ENCODE results near the gene TP53BP2. TPM values are rescaled to one million over a fixed set of nuclear protein-coding genes. Genes with fewer than 3 reads are reported as not detected.

TP53BP2 gene
- total RNA-seq, 4 donors from 2014 or later: 33.9 to 73.2 (median 52.3) TPM

DNA sequence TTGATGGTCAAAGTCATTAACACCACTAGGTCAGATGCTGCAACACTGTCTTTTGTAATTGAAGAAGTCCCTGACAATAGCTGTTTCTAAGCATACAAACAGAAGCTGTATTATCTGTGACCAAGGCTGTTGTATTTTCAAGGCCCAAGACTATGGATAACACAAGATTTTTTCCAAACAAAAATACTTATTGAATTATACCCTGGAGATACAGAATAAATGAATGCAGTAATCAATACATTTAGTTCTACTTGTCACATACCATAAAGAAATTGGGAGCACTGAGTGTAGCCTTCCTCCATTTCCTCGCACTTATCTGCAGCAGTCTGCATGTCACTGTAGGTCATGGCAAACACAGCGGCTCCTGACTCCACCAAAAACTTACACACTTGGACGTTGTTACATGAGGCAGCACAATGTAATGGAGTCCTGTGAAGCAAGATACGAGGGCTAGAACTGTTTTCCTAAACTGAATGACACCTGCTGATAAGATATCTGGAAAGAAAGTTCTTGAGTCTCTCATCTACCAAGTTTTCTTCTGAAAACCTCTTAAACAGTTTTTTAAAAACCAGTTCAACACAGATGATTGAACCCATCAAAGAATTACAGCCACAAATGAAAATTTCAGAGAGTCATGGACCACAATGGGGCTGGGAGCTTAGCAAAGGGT lies 56.9 kb downstream of the TP53BP2 start:
- DNase-seq (ENCODE audit: low spot score in 2 of 2): no peak
- no peaks in the 10 kb centered on the region for H3K27me3 ChIP-seq
- TF ChIP-seq POLR2A (IDR thresholded peaks at IDR 0.05): no peak
- TF ChIP-seq EP300 (IDR thresholded peaks at IDR 0.05): no peak
- TF ChIP-seq, protein P1, sequence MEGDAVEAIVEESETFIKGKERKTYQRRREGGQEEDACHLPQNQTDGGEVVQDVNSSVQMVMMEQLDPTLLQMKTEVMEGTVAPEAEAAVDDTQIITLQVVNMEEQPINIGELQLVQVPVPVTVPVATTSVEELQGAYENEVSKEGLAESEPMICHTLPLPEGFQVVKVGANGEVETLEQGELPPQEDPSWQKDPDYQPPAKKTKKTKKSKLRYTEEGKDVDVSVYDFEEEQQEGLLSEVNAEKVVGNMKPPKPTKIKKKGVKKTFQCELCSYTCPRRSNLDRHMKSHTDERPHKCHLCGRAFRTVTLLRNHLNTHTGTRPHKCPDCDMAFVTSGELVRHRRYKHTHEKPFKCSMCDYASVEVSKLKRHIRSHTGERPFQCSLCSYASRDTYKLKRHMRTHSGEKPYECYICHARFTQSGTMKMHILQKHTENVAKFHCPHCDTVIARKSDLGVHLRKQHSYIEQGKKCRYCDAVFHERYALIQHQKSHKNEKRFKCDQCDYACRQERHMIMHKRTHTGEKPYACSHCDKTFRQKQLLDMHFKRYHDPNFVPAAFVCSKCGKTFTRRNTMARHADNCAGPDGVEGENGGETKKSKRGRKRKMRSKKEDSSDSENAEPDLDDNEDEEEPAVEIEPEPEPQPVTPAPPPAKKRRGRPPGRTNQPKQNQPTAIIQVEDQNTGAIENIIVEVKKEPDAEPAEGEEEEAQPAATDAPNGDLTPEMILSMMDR (IDR thresholded peaks at IDR 0.05): no peak
- H3K27ac ChIP-seq: no peak overlapping the region
- H3K9me3 ChIP-seq: no peaks in the 10 kb centered on the region
- H3K4me1 ChIP-seq: no peaks in the 10 kb centered on the region
- peaks cover 0 to 45% (median 0%) of the 10 kb centered on the region in 3 donors for H3K36me3 ChIP-seq
- no peak overlapping the region for H3K4me3 ChIP-seq
- WGBS, 2 donors: 53 to 58% methylated on average over 4 of the region's 4 CpGs

GRCh38 chr1:223785808-223786207 lies 59.9 kb downstream of the TP53BP2 start:
- DNase-seq (ENCODE audit: low spot score in 2 of 2): no peak
- Histone ChIP-seq H3K4me1 (no peaks in the 10 kb centered on the region), H3K27ac (peak overlapping the region in 1 of 4 donors; percentile 16), H3K9me3 (no peaks in the 10 kb centered on the region), H3K27me3 (no peaks in the 10 kb centered on the region), H3K4me3 (no peak overlapping the region), H3K36me3 (peaks cover 0 to 47% (median 0%) of the 10 kb centered on the region in 3 donors)
- WGBS, 2 donors: 63 to 70% methylated on average over 5 of the region's 5 CpGs
- no peak for TF ChIP-seq POLR2A (IDR thresholded peaks at IDR 0.05)
- no peak for TF ChIP-seq EP300 (IDR thresholded peaks at IDR 0.05)
- TF ChIP-seq, protein P1 (IDR thresholded peaks at IDR 0.05): no peak

GRCh38 chr1:223784541-223784940 lies 61.2 kb downstream of the TP53BP2 start:
- H3K27ac ChIP-seq: no peak overlapping the region
- WGBS, 2 donors: 79 to 86% methylated on average over 4 of the region's 4 CpGs
- H3K36me3 ChIP-seq: peaks cover 0 to 58% (median 0%) of the 10 kb centered on the region in 3 donors
- no peak for DNase-seq (ENCODE audit: low spot score in 2 of 2)
- no peaks in the 10 kb centered on the region for H3K27me3 ChIP-seq
- no peaks in the 10 kb centered on the region for H3K4me1 ChIP-seq
- H3K4me3 ChIP-seq: no peak overlapping the region
- TF ChIP-seq EP300 (IDR thresholded peaks at IDR 0.05) (no peak), POLR2A (IDR thresholded peaks at IDR 0.05) (no peak)
- TF ChIP-seq, protein P1 (IDR thresholded peaks at IDR 0.05): no peak
- H3K9me3 ChIP-seq: no peaks in the 10 kb centered on the region

- TF ChIP-seq, protein P1 (IDR thresholded peaks at IDR 0.05): no peak
- TF ChIP-seq EP300 (IDR thresholded peaks at IDR 0.05): no peak
- TF ChIP-seq POLR2A (IDR thresholded peaks at IDR 0.05): no peak
- peaks cover 0 to 65% (median 0%) of the 10 kb centered on the region in 3 donors for H3K36me3 ChIP-seq
- H3K4me3 ChIP-seq: no peak overlapping the region
- no peak for DNase-seq (ENCODE audit: low spot score in 2 of 2)
- no peak overlapping the region for H3K27ac ChIP-seq
- 35 to 75% methylated on average over 1 of the region's 1 CpG for WGBS, 2 donors
- no peaks in the 10 kb centered on the region for H3K9me3 ChIP-seq
- no peaks in the 10 kb centered on the region for H3K4me1 ChIP-seq
- no peaks in the 10 kb centered on the region for H3K27me3 ChIP-seq
These were observed 62.1 kb downstream of the TP53BP2 start for GRCh38 chr1:223783676-223784075.

- Histone ChIP-seq H3K27ac (no peak overlapping the region), H3K36me3 (peaks cover 0 to 67% (median 0%) of the 10 kb centered on the region in 3 donors), H3K9me3 (no peaks in the 10 kb centered on the region), H3K4me3 (no peak overlapping the region), H3K4me1 (no peaks in the 10 kb centered on the region), H3K27me3 (no peaks in the 10 kb centered on the region)
- no peak for DNase-seq (ENCODE audit: low spot score in 2 of 2)
- WGBS, 2 donors: 76 to 81% methylated on average over 6 of the region's 6 CpGs
- TF ChIP-seq, protein P1 (IDR thresholded peaks at IDR 0.05): no peak
- TF ChIP-seq EP300 (IDR thresholded peaks at IDR 0.05): no peak
- no peak for TF ChIP-seq POLR2A (IDR thresholded peaks at IDR 0.05)
These were observed 64.8 kb downstream of the TP53BP2 start for GRCh38 chr1:223780949-223781348.
